CD4-positive, alpha-beta T cell treated with Interleukin-1 beta for 1 hour (primary cell): ENCODE data around the gene ZNF598.

ENCODE experiments used
- DNase-seq, 2 donors: peaks; one replicate each; pipeline ENCODE4 v3.0.0-alpha.2; 2020 to 2022

The ZNF598 gene

DNA sequence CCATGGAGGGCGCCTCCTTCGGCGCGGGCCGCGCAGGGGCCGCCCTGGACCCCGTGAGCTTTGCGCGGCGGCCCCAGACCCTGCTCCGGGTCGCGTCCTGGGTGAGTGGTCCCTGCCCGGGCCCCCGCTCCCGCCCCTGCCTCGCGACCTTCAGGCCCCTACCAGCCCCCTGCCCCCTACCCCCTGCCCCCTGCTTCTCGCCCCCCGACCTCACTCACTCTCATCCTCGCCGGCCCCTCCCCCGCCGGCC lies 19.6 kb downstream of the ZNF598 start:
- no peak for DNase-seq

DNA sequence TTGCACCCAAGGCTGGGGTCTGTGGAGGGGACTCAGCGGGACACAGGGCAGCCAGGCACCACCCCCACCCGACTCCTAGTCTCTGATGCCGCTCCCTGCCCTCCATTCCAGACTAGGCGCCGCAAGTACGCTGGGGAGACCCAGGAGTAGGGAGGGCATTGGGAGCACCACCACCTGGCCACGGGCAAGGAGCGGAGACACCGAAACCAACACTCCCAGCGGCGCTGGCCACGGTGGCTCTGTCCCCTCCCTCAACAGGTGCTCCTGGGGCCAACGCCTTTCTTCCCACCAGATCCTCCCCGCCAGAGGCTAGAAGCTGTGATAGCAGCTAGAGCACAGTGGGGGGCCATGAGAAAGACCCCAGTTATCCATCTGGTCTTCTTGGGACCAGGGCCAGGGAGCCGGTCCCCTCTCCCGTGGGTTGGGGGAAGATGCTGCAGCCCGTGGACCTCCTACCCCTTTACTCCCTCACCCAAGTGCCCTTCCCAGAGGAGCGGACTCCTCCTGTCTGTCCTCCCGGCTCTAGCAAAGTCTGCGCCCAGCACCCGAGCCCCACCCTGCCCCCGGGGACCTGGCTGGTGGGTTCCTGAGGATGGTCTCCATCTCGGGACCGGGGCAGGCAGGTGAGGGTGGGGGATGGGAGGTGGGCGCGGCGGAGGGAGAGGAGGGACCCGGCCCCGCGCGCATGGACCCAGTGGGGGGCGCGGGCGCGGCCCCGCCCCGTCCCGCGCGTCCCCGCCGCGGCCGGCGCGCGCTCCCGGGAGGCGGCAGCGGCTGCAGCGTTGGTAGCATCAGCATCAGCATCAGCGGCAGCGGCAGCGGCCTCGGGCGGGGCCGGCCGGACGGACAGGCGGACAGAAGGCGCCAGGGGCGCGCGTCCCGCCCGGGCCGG lies 20.2 kb downstream of the ZNF598 start, which contains the start of gene SYNGR3:
Gene SYNGR3 (plus strand): TSS at position 762 of the 892 bp plus-strand sequence. CDS start 133 bp downstream, outside the sequence.
- DNase-seq = no peak

DNA sequence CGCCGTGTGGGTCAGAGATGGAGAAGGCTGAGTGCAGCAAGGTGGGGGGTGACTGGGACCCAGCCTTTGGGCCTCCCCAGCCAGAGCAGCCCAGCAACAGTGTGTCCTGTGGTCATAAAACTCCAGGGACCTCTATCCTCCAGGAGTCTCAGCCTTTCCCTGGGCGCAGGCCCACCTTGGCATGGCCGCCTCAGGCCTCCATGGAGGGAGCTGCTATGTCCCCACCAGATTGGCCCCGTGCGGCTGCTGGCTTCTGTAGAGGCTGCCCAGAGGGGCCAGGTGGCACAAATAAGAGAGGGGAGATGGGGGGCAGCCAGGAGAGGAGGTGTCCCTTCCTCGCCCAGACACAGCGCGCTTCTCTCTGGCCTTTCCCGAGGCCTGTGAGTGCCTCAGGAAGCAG lies 22.4 kb downstream of the ZNF598 start:
- DNase-seq = no peak

DNA sequence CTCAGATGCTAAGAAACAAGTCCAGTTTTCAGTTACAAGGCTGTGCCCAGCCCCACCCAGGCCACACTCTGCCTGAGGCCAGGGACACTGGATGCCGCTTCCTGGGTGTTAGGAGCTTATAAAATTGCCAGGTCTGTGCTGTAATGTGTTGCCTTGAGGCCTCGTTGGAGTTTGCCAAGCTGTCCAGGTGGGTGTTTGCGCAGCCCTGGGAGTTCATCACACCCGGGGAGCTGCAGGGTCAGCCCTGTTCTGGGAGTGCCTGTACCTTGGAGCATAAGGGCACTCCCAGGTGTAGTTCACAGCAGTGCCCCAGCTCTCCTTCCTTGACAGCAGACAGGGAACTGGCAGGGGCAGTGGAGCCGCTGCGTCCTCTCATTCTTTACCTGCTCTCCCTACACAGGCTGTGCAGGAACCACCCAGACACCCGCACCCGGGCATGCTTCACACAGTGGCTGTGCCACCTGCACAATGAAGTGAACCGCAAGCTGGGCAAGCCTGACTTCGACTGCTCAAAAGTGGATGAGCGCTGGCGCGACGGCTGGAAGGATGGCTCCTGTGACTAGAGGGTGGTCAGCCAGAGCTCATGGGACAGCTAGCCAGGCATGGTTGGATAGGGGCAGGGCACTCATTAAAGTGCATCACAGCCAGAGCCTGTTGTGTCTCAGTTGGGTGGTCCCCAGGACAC lies 24.0 kb downstream of the ZNF598 start:
- DNase-seq = no peak

DNA sequence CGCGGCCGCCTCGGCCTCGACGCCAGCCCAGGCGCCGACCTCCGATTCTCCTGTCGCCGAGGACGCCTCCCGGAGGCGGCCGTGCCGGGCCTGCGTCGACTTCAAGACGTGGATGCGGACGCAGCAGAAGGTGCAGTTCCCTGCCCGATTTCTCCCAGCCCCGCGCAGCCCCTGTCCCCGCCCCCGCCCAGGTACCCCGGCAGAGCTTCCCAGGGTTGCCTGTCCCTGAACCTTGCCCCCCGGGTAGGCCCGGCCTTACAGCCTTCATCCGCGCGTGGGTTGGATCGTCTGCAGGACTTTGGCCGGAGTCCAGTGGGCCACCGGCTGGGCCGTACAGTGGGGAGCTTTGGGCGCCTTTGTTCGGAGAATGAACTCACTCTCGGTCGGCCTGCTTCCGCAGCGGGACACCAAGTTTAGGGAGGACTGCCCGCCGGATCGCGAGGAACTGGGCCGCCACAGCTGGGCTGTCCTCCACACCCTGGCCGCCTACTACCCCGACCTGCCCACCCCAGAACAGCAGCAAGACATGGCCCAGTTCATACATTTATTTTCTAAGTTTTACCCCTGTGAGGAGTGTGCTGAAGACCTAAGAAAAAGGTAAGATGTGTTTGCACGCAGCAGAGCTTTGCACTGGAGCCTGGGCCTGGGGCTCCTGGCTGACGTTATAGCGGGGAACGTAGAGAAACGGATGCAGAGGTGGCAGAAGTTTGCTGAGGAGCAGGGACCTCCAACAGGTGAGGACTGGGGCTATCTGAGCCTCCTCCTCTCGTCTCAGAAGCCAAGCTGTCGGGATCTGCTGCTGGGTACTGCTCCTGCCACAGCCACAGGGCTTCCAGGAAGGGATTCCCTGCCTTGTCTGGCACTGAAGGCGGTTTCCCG lies 25.0 kb downstream of the ZNF598 start:
- DNase-seq = no peak

DNA sequence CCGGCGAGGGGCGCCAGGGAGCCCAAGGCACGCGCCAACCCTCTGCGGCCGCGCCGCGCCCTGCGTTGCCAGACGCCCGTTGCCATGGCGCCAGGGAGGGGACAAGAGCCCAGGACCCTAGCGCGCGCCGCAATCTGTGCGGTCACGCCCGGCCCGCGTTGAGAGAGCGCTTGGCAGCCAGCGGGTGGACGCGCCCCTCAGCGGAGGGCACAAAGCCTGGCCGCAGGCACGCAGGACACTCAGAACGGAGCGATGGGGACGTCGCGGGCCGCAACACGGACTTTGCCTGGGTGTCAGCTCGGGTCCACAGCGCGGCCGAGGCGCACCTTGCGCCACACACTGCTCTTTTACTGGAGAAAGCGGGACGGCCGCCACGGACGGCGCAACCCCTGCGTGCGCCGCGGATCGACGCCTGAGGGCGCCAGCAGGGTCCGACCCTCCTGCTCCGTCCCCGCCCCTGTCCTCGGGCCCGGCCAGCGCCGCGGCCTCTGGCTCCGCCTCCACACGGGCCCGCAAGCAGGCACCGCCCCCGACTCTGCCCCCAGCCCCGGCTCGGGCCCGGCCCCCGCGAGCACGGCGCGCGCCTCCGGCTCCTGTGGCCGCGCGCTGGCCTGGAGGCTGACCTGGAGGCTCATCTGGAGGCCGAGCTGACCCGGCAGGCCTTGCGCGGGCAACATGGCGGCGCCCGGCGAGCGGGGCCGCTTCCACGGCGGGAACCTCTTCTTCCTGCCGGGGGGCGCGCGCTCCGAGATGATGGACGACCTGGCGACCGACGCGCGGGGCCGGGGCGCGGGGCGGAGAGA lies 25.9 kb downstream of the ZNF598 start, which contains the start of gene GFER:
Gene GFER (plus strand): TSS at position 650 of the 803 bp plus-strand sequence. CDS start 26 bp downstream, at position 676.
- peak; percentile 80 to 86 for DNase-seq

DNA sequence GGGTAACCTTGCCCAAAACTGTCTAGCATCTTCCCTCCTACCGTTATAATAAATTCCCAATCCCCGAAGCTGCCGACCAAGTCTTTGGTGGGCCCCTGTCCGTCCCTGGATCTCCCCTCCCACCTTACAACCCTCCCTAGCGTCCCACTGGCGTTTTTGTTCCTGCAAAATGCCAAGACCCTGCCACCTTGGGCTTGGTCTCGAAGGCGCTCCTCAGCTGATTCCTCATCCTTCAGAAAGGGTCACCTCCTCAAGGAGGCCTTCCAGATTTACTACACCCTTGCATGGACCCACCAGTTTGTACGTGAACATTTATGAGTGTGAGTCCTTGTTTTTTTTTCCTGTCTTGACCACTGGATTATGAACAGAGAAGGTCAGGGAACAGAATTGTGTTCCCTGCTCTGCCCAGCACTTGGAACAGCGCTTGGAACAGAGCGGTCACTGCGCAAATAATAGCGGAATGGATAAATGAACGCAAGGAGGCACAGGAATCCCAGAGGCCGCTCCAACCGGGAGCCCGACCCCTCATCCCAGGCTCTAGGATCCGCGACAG lies 26.6 kb downstream of the ZNF598 start:
- no peak for DNase-seq

DNA sequence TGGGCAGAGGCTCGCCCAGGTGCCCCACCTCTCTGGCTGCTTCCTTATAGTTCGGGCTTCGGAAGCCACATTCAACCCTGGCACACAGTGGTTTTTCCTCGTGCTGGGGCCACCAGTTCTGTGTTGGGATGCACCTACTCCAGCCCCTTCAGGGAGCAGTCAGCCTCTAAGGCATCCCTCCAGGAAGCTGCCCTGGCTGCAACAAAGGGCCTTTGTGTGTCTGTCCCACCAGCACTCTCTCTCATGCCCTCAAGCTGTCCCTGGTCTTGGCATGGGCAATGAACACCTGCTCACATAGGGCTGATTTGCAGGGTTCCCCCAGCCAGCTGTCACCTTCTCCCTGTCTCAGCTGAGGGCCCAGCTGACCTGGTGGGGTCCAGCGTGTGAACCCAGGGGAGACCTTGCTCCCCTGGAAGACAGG lies 27.6 kb downstream of the ZNF598 start:
- no peak for DNase-seq

DNA sequence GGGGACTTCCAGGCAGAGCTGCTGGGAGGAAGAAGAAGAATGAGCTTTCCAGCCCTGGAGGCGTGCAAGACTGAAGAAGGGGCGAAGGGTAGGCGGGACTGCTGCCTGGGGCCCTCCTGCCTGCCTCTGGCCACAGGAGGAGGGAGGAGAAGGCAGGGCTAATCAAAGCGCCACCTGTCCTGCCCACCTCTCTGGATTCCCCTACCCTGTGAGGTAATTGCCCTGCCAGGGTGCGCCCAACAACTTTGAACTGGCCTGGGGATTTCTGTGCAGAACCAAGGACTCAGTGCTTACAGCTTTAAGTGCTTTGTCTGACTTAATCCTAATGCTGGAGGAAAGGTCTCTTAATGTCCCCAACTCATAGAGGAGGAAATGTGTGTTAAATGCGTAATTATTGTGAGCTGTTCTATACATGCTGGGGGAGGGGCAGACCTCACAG lies 28.2 kb downstream of the ZNF598 start, which contains the start of gene NOXO1:
Gene NOXO1 (minus strand): TSS at position 72 of the 439 bp plus-strand sequence. CDS start 290 bp downstream, outside the sequence.
- DNase-seq = no peak

DNA sequence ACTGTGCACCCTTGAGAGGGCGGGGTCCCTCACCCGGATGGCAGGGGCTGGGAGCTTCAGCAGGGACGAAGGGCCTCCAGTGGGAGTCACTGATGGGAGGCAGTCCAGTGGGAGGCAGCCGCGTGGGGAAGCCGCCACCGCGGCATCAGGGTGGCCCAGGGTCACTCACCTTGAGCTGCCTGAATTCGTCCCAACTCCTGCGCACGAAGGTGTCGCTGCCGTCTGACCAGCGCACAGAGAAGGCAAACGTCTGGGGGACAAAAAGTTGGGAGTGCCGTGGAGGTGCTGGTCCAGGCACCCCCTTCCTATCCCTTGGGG lies 28.9 kb downstream of the ZNF598 start:
- no peak for DNase-seq

DNA sequence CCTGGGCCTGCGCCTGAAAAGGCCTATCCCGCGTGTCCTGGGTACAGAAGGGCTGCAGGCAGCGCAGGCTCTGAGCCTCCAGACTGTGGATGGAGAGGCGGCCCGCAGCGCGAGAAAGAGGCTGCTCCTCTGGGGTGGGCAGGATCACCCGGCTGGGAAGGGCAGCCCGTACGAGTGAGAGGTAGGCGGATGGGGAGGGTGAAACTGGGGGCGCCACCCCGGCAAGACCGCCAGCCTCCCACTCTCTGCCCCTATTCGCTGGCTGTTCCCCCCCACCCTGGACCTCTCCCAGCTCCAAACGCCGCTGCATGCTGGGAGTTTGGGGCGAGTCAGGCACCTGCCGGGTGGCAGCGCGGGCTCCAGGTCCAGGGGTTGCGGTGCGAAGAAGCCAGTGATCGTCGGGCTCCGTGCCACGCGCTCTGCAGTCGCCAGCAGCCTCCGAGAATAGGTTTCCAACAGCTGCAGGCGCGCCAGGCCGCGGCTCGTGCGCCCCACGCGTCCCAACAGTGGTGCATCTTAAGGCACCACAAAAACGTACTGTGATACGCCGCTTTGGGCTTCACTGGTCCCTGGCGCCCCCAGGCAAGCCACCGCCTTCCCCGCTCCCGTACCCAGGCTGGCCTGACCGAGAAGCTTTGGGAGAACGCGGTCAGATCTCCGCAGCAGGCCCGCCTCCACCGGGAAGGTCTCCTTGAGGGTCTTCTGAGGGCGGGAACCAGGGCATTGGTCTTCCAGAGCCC lies 29.4 kb downstream of the ZNF598 start:
- no peak for DNase-seq

DNA sequence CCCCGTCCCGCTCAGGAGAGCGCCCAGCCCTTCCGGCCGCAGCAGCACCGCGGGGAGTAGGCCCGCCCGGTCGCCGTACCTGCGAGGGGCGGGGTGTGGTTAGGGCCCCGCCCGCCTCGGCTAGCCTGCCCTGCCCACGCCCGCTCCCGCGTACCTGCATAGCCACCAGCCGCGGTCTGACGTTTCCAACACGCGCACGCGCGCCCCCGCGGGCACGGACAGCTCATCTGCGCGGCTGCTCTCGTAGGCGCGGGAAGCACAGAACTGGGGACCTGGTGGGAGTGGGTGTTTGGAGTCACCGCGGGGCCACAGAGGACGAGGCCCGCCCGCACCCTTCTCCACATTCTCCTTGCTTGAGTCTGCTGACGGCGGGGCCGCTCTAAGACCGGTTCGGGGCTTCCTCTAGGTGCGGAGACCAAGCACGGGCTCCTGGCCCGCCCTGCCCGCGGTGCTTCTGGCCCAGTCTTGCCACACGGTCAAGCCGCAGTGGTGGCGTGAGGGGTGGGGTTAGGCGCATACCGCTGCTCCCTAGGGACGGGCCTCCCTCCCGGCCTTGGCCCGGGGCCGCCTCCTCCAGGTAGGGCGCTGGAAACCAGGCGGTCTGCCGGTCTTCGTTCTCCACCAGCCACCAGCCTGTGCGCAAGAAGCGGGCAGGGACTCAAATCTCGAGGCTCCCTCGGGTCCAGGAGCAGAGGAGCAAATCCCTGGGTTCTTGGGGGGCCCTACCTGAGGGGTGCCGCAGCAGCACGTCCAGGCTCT lies 30.2 kb downstream of the ZNF598 start:
- peak; percentile 28 to 46 for DNase-seq

DNA sequence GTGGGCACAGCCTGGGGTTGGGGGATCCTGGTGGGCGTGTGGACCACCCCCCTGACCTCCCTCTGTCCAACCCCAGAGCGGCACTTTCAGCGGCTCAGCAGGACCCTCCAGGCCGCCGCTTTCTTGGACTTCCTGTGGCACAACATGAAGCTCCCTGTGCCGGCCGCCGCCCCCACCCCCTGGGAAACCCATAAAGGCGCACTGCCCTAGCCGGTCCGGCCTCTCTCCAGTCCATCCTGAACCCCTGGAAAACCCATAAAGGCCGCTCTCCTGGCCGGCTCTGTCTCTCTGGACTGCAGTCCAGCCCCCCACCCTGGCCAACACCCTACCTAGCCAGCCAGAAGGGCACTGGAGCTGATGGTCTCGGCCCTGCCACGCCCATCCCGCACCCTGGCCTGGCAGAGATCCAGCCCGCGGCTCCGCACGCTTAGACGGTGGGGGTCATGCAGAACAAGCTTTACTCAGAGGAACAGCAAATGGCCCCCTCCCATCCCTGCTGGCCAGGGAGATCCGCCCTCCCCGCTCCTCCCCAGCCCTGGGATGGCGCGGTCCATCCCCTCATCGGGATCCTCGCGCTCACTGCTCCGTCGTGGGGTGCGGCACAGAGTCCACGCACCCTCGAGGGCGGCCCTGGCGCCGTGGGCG lies 31.0 kb downstream of the ZNF598 start:
- DNase-seq = no peak

DNA sequence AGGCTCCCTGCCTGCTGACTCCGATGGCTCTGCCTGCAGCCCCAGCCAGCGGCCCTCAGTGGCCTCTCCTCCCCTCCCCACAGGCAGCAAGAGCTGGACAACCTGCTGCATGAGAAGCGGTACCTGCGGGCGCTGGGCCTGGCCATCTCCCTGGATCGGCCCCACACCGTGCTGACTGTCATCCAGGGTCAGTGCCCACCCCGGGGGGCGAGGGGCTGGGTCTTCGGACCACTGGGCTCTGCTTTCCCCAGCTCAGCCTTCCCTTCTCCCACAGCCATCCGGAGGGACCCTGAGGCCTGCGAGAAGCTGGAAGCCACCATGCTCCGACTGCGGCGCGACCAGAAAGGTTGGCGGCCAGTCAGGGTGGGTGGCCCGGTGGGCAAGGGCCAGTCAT lies 31.7 kb downstream of the ZNF598 start:
- DNase-seq = no peak

DNA sequence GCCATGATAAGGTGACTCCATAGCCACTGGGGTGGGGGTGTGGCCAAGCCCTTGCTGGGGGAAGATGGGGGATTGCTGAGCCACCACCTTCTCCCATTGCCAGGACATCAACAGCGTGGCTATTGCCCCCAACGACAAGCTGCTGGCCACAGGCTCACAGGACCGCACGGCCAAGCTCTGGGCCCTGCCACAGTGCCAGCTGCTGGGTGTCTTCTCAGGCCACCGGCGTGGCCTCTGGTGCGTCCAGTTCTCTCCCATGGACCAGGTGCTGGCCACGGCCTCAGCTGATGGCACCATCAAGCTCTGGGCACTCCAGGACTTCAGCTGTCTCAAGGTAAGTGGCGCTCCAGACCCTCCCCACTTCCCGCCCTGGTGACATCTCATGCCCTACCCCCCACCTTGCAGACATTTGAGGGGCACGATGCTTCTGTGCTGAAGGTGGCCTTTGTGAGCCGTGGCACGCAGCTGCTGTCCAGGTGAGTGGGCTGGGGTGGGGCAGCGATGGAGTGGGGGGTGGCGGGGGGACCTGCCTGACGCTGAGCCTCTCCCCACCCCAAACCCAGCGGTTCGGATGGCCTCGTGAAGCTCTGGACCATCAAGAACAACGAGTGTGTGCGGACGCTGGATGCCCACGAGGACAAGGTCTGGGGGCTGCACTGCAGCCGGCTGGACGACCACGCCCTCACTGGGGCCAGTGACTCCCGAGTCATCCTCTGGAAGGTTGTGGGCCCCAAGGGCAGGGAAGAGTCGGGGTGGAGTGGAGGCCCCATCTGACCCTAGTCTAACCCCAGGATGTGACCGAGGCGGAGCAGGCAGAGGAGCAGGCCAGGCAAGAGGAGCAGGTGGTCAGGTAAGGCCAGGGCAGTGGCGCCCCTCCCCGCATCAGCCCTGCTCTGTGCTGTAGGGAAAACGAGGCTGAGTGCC lies 32.4 kb downstream of the ZNF598 start:
- DNase-seq = no peak

DNA sequence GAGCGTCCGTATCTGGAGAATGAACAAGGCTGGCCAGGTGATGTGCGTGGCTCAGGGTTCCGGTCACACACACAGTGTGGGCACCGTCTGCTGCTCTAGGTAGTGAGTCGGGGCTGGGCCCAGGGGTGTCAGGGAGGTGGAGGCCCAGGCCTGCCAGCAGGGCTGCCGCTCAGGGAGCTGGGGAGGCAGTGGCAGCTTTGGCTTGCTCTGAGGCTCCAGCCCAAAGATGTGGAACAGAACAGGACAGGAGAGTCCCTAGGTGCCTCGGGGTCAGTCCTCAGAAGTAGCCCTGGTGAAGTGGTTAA lies 33.5 kb downstream of the ZNF598 start:
- DNase-seq = no peak

DNA sequence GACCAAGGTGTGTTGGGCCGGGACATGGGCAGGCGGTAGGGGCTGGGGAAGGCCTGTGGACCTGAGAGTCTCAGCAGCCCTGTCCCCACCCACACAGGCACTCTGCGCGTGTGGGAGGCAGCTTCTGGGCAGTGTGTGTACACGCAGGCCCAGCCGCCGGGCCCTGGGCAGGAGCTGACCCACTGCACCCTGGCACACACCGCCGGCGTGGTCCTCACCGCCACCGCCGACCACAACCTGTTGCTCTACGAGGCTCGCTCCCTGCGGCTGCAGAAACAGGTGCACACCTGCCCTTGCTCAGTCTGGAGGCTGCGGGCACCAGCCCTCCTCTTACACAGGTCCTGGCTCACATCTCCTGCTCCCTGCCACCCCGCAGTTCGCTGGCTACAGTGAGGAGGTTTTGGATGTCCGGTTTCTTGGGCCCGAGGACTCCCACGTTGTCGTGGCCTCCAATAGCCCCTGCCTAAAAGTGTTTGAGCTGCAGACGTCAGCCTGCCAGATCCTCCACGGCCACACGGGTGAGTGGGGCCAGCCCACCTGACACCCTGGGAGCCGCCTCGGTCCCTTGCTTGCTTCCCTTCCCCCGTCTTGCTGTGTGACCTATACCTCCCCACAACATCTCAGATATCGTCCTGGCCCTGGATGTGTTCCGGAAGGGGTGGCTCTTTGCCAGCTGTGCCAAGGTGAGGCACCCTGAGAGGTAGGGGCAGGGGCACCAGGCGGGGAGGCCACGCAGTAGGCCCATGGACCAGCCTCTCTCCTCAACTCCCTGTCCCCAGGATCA lies 34.0 kb downstream of the ZNF598 start:
- no peak for DNase-seq
